SU-DHL-6 (cell line): ENCODE measurements around the gene C3orf80.

Experiments
- CTCF ChIP-seq: fragments of 200-600 bp; sonication (generic); IDR thresholded peaks from one replicate; pipeline ENCODE4 v1.5.1; 2017; ENCODE audit warnings: antibody characterized with exemption, mild to moderate bottlenecking, low read length, moderate library complexity; ENCODE audit not compliant: insufficient read depth, poor library complexity, severe bottlenecking
- EZH2phosphoT487 ChIP-seq: fragments of 200-600 bp; sonication (generic), shearing (Covaris generic); conservative IDR thresholded peaks from 2 replicates; pipeline ENCODE4 v1.6.1; 2018; ENCODE audit warnings: mild to moderate bottlenecking, antibody characterized with exemption, low read length, moderate library complexity, mixed read lengths

GRCh38 chr3:160253298-160253697 lies 28.1 kb downstream of the C3orf80 start:
- TF ChIP-seq CTCF (no peak), EZH2phosphoT487 (no peak)
